SH-SY5Y (cell line): ENCODE measurements around the gene DNASE2B.

Experiments
- GATA2 ChIP-seq: IDR thresholded peaks from 2 replicates; pipeline ENCODE4 v1.6.1; 2011; ENCODE audit warnings: mild to moderate bottlenecking, low read depth, low read length
- GATA3 ChIP-seq: IDR thresholded peaks from 2 replicates; pipeline ENCODE4 v1.6.1; 2011; ENCODE audit warnings: low read depth, mild to moderate bottlenecking, low read length, moderate library complexity

GRCh38 chr1:84422909-84423308 is 24.6 kb downstream of the DNASE2B start:
- no peak for TF ChIP-seq GATA3
- TF ChIP-seq GATA2: no peak
